Measurements from ENCODE around the gene ZNF205.
"Not testable (repeated sequence)": the region's sequence is repeated elsewhere in the genome, so short reads cannot be mapped to it uniquely, and the experiment has no call there.

Gene ZNF205

GRCh38 chr16:3112058-3112880 lies at the start of gene ZNF205:
ZNF205 (plus strand) TSS chr16:3112586; CDS start chr16:3113431, 845 bp downstream.
- DNase-seq = peak; percentile 13 to 84 (median 58)

DNA sequence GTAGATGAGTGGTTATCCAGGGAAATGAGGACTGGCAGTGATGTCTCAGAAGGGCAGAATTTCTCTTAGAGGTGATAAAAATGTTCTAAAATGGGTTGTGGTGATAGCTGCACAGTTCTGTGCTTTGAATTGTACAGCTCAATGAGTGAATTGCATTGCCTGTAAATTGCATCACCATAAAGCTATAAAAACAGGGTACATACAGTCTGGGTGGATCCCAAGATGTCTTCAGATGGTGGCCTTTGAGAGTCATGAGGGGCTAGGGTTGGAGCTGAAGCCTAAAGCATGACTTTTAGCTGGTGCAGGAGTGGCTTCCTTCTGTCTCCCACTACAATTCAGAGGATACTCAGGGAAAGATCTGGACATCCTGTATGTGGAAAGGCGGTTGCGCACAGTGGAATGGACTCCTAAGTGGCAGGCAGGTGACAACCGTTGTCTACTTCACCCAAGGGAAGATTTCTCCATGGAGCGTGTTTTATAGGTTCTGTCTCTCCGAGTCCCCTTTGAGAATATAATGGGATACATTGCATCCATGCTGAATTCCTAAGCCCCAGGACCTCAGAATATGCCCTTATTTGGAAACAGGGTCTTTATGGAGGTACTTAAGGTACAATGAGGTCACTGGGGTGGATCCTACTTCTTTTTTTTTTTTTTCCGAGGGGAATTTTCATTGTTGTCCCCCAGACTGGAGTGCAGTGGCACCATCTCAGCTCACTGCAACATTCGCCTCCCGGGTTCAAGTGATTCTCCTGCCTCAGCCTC lies 48.6 kb upstream of the ZNF205 start:
- DNase-seq = no peak

GRCh38 chr16:3065069-3065741 lies 47.2 kb upstream of the ZNF205 start, which contains the start of gene IL32:
IL32 (plus strand) TSS chr16:3065640; CDS start chr16:3065812, 172 bp downstream.
- DNase-seq = no peak

GRCh38 chr16:3065742-3066439 lies 46.5 kb upstream of the ZNF205 start:
- no peak for DNase-seq

DNA sequence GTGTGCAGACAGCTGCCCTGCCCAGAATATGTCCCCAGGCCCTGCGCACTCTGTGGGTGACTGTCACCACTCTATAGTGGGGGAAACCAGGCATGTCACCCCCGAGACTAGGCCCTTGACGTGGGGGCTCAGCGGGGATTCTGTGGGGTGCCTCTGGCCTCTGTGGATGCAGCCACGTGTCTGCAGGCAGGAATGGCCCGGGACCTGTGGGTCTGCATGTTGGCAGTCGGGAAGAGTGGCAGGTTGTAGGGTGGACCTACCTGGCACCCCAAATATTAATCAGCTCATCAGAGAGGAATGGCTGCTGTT lies 46.0 kb upstream of the ZNF205 start:
- DNase-seq = no peak

DNA sequence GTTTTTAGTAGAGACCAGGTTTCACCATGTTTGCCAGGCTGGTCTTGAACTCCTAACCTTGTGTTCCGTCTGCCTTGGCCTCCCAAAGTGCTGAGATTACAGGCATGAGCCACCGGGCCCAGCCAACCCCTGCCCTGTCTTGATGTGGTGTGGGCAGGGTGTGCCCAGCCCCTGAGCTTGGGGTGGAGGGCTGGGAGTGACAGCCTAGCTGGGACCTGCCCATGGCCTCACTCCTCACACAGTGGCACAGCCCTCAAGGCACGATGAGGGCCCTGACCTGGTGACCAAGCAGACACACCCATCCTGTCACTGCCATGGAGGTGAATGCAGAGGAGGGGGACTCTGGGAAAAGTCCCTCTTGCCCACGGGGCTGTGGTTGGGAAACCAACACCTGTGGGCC lies 43.9 kb upstream of the ZNF205 start:
- no peak for DNase-seq

GRCh38 chr16:3069146-3069545 lies 43.2 kb upstream of the ZNF205 start:
- not testable (repeated sequence) for DNase-seq

GRCh38 chr16:3070608-3071111 lies 41.7 kb upstream of the ZNF205 start:
- DNase-seq = no peak

GRCh38 chr16:3071655-3072054 lies 40.7 kb upstream of the ZNF205 start:
- no peak for DNase-seq

GRCh38 chr16:3072148-3072547 lies 40.2 kb upstream of the ZNF205 start:
- DNase-seq = not testable (repeated sequence)

GRCh38 chr16:3072576-3073263 lies 39.7 kb upstream of the ZNF205 start:
- DNase-seq = not testable (repeated sequence)

DNA sequence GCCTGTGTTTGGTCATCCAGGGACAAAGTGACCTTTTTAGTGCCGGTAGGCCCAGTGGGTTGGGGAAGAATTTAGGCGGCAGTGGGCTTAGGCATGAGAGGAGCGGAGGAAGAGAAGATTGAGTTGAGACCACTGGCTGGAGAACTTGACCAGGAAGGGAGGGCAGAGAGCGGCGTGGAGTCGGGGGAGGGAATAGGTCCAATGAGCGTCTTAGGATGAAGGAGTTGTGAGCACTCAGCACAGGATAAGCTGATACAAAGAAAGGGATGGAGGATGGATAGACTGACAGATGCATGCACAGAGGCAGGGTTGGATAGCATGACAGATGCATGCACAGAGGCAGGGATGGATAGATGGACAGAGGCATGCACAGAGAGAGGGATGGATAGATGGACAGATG lies 38.9 kb upstream of the ZNF205 start:
- DNase-seq = no peak

- no peak for DNase-seq
Observed at GRCh38 chr16:3074860-3075522, 37.4 kb upstream of the ZNF205 start.

DNA sequence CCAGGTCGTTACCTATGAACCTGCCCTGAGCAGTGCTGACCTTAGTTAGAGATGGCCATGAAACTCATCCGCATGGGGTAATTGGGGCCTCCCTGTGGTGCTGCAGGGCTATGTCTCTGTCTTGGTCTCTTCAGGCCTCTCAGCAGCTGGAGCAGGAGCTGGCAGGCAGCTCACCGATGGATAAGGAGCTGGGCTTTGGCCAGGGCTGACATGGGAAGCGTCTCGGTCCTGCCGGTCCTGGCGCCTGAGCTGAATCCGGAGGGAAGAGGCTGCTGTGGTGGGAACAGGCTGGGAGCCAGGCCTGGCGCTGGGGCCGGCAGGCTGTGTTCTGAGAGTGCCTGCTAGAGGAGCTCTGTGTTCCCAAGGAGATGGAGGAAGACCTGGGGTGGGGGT lies 36.9 kb upstream of the ZNF205 start:
- DNase-seq = peak in 8 of 51 donors; percentile 6 to 23 (median 12)

GRCh38 chr16:3075946-3076345 lies 36.4 kb upstream of the ZNF205 start:
- DNase-seq = not testable (repeated sequence)

DNA sequence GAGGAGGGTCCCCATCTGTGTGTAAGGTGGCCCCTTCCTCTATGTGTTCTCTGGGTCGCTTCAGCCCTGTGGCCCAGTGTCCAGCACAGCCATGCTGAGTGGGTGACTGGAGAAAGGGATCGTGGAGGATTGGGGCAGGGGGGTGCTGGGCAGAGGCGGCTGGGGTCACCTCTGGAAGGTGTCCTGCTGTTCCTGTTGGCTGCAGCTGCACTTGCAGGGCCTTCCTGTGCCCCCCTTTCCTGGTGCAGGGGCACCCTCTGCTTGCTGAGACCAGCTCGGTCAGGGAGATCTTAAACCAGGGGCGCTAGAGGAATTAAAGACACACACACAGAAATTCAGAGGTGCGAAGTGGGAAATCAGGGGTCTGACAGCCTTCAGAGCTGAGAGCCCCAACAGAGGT lies 35.8 kb upstream of the ZNF205 start:
- DNase-seq = no peak

- DNase-seq = no peak
Observed at GRCh38 chr16:3080024-3080423, 32.4 kb upstream of the ZNF205 start.

- not testable (repeated sequence) for DNase-seq
Observed at GRCh38 chr16:3081957-3082356, 30.4 kb upstream of the ZNF205 start.

- DNase-seq = not testable (repeated sequence)
Observed at GRCh38 chr16:3083408-3083807, 29.0 kb upstream of the ZNF205 start.

GRCh38 chr16:3084491-3084890 lies 27.9 kb upstream of the ZNF205 start:
- DNase-seq = no peak

Measured in hypothalamus (tissue), 51 donors.